K562 (cell line): ENCODE results near the gene THSD8. TPM values are rescaled to one million over a fixed set of nuclear protein-coding genes. Genes with fewer than 3 reads are reported as not detected.

Experiments used
- CBX8 ChIP-seq: fragments of 200-600 bp; sonication (generic); IDR thresholded peaks from 2 replicates; pipeline ENCODE4 v1.6.1; 2012; ENCODE audit warnings: borderline replicate concordance, mixed run types, low read depth, mild to moderate bottlenecking, moderate library complexity, mixed read lengths, low read length, control low read depth, inconsistent platforms; ENCODE audit not compliant: poor library complexity, severe bottlenecking; ENCODE audit errors: extremely low read depth
- CEBPG ChIP-seq, 3 experiments: fragments of 200-800 bp in 1 of 3; sonication (Bioruptor generic) in 1 of 3; sonication (generic) in 1 of 3; formaldehyde crosslinking in 1 of 3; IDR thresholded peaks in 2 of 3; conservative IDR thresholded peaks in 1 of 3; 2 replicates each; pipeline versions ENCODE4 v1.6.1 to v1.8.0; 2016 to 2022; ENCODE audit warnings: missing compliant biosample characterization in 2 of 3, missing genetic modification characterization in 2 of 3, mild to moderate bottlenecking in 1 of 3, missing genetic modification reagents in 1 of 3
- ETV5 ChIP-seq: sonication (generic); formaldehyde crosslinking; IDR thresholded peaks from 2 replicates; pipeline ENCODE4 v1.4.0; 2020; ENCODE audit warnings: low read depth, mild to moderate bottlenecking, missing genetic modification reagents
- GTF2E2 ChIP-seq: fragments of 200-800 bp; sonication (Bioruptor generic); IDR thresholded peaks from 2 replicates; pipeline ENCODE4 v1.6.1; 2016; ENCODE audit warnings: missing genetic modification characterization, missing compliant biosample characterization
- MAFF ChIP-seq: IDR thresholded peaks from 2 replicates; pipeline ENCODE4 v1.6.1; 2012; ENCODE audit warnings: low read length, improper control_type of control experiment
- MIER1 ChIP-seq: fragments of 450-650 bp; IDR thresholded peaks from 2 replicates; pipeline ENCODE4 v1.6.1; 2016; ENCODE audit warnings: antibody characterized with exemption, mild to moderate bottlenecking, low read depth
- NCOA1 ChIP-seq: fragments of 450-650 bp; IDR thresholded peaks from 2 replicates; pipeline ENCODE4 v1.6.1; 2016; ENCODE audit warnings: low read depth
- NFATC3 ChIP-seq: fragments of 450-650 bp; IDR thresholded peaks from 2 replicates; pipeline ENCODE4 v1.6.1; 2017; ENCODE audit warnings: mild to moderate bottlenecking
- NONO ChIP-seq, 2 experiments: fragments of 200-400 bp in 1 of 2; fragments of 450-650 bp in 1 of 2; formaldehyde crosslinking in 1 of 2; IDR thresholded peaks; 2 replicates each; pipeline ENCODE4 v1.6.1; 2017; ENCODE audit warnings: low read depth in 2 of 2, mild to moderate bottlenecking in 2 of 2, moderate library complexity in 2 of 2, low read length in 1 of 2
- NR4A1 ChIP-seq, 2 experiments: fragments of 250-450 bp in 1 of 2; fragments of 450-650 bp in 1 of 2; sonication (Bioruptor Pico) in 1 of 2; IDR thresholded peaks; 2 replicates each; pipeline versions ENCODE4 v1.4.0 to v1.6.1; 2016 to 2020; ENCODE audit warnings: mild to moderate bottlenecking in 2 of 2, missing compliant biosample characterization in 1 of 2, missing genetic modification characterization in 1 of 2, moderate library complexity in 1 of 2
- PPARD ChIP-seq: fragments of 250-450 bp; sonication (Bioruptor Pico); IDR thresholded peaks from 2 replicates; pipeline ENCODE4 v1.8.0; 2022; ENCODE audit warnings: inconsistent platforms, mild to moderate bottlenecking, moderate library complexity
- SMAD3 ChIP-seq: fragments of 450-650 bp; formaldehyde crosslinking; conservative IDR thresholded peaks from 2 replicates; pipeline ENCODE4 v1.4.0; 2020; ENCODE audit warnings: mild to moderate bottlenecking
- ZNF263 ChIP-seq: sonication (generic); formaldehyde crosslinking; IDR thresholded peaks from 2 replicates; pipeline ENCODE4 v1.8.0; 2022; ENCODE audit warnings: mild to moderate bottlenecking, missing genetic modification reagents, borderline replicate concordance
- polyA plus RNA-seq, 8 experiments: library from polyadenylated mRNA; depleted of rRNA in 4 of 8; stranded (reverse) in 5 of 8; unstranded in 3 of 8; fragments of >200 nt; fragmentation: Nextera tagmentation in 2 of 8; fragmentation: Illumina TruSeq in 1 of 8; extraction: Ambion mirVana in 2 of 8; extraction: Trizol in 1 of 8; gene quantifications; 2 replicates each; pipeline versions ENCODE4 v1.2.1 to v1.2.3, GENCODE V29; 2011 to 2014; ENCODE audit warnings: inconsistent platforms in 1 of 8, missing spikeins in 1 of 8
- total RNA-seq, 7 experiments: library from RNA; depleted of rRNA in 6 of 7; stranded (reverse); fragments of >200 nt in 6 of 7; fragmentation: Illumina TruSeq in 2 of 7; extraction: Trizol in 2 of 7; gene quantifications; 2 replicates each; pipeline versions ENCODE4 v1.2.1 to v1.2.3, GENCODE V29; 2011 to 2021; ENCODE audit warnings: low replicate concordance in 1 of 7
- TF ChIP-seq, protein P1 (sequence below), 2 experiments: fragments of 450-650 bp in 1 of 2; sonication (generic) in 1 of 2; formaldehyde crosslinking in 1 of 2; IDR thresholded peaks; 2 replicates each; pipeline versions ENCODE4 v1.7.1 to v1.9.0; 2016 to 2022; ENCODE audit warnings: inconsistent platforms in 1 of 2, mild to moderate bottlenecking in 1 of 2, missing genetic modification reagents in 1 of 2
- TF ChIP-seq, protein P2 (sequence below): sonication (generic); formaldehyde crosslinking; IDR thresholded peaks from 2 replicates; pipeline ENCODE4 v1.8.0; 2023; ENCODE audit warnings: mild to moderate bottlenecking, missing genetic modification reagents

The THSD8 gene
- total and polyA plus RNA-seq, 9 of the 15 experiments (the other 6 are each of a cell fraction or from before 2014, with no cell fraction given): 8.4 to 42.4 (median 19.9) TPM; not detected in 2

DNA sequence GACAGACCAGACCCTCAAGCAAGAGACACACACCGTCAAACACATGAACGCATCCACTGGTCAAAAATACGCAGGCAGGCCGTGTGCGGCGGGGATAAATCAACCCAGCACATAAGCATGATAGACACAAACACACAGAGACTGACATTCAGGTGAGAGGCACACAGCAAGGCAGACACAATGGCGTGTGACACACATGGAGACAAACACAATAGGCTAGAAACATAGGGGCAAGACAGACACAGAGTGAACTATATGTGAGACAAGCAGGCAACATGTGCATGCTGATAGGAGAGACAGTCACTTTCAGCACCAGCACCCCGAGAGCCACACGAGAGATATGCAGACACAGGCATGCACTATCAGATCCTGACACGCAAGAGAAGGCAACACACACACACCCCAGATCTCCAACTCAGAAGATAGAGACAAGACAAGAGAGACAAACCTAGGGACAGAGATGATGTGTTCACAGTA, 17.4 kb upstream of the THSD8 start (continued):
- TF ChIP-seq, protein P1, sequence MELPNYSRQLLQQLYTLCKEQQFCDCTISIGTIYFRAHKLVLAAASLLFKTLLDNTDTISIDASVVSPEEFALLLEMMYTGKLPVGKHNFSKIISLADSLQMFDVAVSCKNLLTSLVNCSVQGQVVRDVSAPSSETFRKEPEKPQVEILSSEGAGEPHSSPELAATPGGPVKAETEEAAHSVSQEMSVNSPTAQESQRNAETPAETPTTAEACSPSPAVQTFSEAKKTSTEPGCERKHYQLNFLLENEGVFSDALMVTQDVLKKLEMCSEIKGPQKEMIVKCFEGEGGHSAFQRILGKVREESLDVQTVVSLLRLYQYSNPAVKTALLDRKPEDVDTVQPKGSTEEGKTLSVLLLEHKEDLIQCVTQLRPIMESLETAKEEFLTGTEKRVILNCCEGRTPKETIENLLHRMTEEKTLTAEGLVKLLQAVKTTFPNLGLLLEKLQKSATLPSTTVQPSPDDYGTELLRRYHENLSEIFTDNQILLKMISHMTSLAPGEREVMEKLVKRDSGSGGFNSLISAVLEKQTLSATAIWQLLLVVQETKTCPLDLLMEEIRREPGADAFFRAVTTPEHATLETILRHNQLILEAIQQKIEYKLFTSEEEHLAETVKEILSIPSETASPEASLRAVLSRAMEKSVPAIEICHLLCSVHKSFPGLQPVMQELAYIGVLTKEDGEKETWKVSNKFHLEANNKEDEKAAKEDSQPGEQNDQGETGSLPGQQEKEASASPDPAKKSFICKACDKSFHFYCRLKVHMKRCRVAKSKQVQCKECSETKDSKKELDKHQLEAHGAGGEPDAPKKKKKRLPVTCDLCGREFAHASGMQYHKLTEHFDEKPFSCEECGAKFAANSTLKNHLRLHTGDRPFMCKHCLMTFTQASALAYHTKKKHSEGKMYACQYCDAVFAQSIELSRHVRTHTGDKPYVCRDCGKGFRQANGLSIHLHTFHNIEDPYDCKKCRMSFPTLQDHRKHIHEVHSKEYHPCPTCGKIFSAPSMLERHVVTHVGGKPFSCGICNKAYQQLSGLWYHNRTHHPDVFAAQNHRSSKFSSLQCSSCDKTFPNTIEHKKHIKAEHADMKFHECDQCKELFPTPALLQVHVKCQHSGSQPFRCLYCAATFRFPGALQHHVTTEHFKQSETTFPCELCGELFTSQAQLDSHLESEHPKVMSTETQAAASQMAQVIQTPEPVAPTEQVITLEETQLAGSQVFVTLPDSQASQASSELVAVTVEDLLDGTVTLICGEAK (IDR thresholded peaks at IDR 0.05): peak; percentile 51
- TF ChIP-seq, protein P1 (CRISPR knock-in tag; IDR thresholded peaks at IDR 0.05): no peak
- TF ChIP-seq, protein P2, sequence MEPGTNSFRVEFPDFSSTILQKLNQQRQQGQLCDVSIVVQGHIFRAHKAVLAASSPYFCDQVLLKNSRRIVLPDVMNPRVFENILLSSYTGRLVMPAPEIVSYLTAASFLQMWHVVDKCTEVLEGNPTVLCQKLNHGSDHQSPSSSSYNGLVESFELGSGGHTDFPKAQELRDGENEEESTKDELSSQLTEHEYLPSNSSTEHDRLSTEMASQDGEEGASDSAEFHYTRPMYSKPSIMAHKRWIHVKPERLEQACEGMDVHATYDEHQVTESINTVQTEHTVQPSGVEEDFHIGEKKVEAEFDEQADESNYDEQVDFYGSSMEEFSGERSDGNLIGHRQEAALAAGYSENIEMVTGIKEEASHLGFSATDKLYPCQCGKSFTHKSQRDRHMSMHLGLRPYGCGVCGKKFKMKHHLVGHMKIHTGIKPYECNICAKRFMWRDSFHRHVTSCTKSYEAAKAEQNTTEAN (CRISPR knock-in tag): 0 out of 2 replicates have a peak, but pooled peaks have one; percentile 76
- TF ChIP-seq NONO (IDR thresholded peaks at IDR 0.05; ENCODE audit: low read depth in 2 of 2, low read length in 1 of 2) (peak in 1 of 2 experiments; percentile 28; a peak in 1 of 4 replicates), SMAD3 (CRISPR knock-in tag) (0 out of 2 replicates have a peak, but pooled peaks have one; percentile 25), MIER1 (peak; percentile 51), MAFF (peak; percentile 14; the same call in 1 of the 2 replicates), CBX8 (no peak), NCOA1 (peak; percentile 82; the same call in 1 of the 2 replicates), CEBPG (CRISPR knock-in tag; IDR thresholded peaks at IDR 0.05) (peak; percentile 97), CEBPG (tag; conservative IDR thresholded peaks at IDR 0.05 in 1 of 2, IDR thresholded peaks at IDR 0.05 in 1 of 2) (peak in 1 of 2 experiments; percentile 50; a peak in 1 of 4 replicates), NR4A1 (CRISPR knock-in tag; IDR thresholded peaks at IDR 0.05) (no peak), NR4A1 (tag; IDR thresholded peaks at IDR 0.05) (0 out of 2 replicates have a peak, but pooled peaks have one; percentile 15), ETV5 (0 out of 2 replicates have a peak, but pooled peaks have one; percentile 5), NFATC3 (no peak), ZNF263 (no peak), PPARD (no peak), GTF2E2 (tag) (no peak)
